Suprapubic skin (tissue), 4 donors: ENCODE measurements around the gene SGPL1. TPM values are rescaled to one million over a fixed set of nuclear protein-coding genes. Genes with fewer than 3 reads are reported as not detected.
A peak's percentile ranks its signal among the peaks of the same experiment; 100 is the strongest.

Source experiments
- DNase-seq, 2 donors: peaks; one replicate each; pipeline ENCODE4 v3.0.0-alpha.2; 2019; ENCODE audit warnings: low spot score in 2 of 2
- H3K27ac ChIP-seq: fragments of 200-600 bp; sonication (generic); one replicate; pipeline ENCODE4 v1.5.1; 2019
- H3K27me3 ChIP-seq: fragments of 200-600 bp; sonication (generic); one replicate; pipeline ENCODE4 v1.5.1; 2019
- H3K36me3 ChIP-seq: fragments of 200-600 bp; sonication (generic); one replicate; pipeline ENCODE4 v1.5.1; 2019
- H3K4me1 ChIP-seq: fragments of 200-600 bp; sonication (generic); one replicate; pipeline ENCODE4 v1.5.1; 2019
- H3K4me3 ChIP-seq: fragments of 200-600 bp; sonication (generic); one replicate; pipeline ENCODE4 v1.5.1; 2019; ENCODE audit warnings: mild to moderate bottlenecking
- H3K9me3 ChIP-seq: fragments of 200-600 bp; sonication (generic); one replicate; pipeline ENCODE4 v1.5.1; 2019
- CTCF ChIP-seq, 2 donors: fragments of 200-600 bp in 1 of 2; fragments of 450-650 bp in 1 of 2; sonication (generic) in 1 of 2; IDR thresholded peaks; one replicate each; pipeline ENCODE4 v1.5.1; 2016 to 2019; ENCODE audit warnings: antibody characterized with exemption in 2 of 2, mild to moderate bottlenecking in 1 of 2, moderate library complexity in 1 of 2
- EP300 ChIP-seq: sonication (generic); formaldehyde crosslinking; IDR thresholded peaks from one replicate; pipeline ENCODE4 v1.6.1; 2017; ENCODE audit warnings: antibody characterized with exemption
- POLR2A ChIP-seq, 2 donors: fragments of 450-650 bp; IDR thresholded peaks; one replicate each; pipeline ENCODE4 v1.6.1; 2017; ENCODE audit warnings: antibody characterized with exemption in 2 of 2, mild to moderate bottlenecking in 2 of 2, moderate library complexity in 2 of 2
- POLR2AphosphoS5 ChIP-seq, 3 donors: sonication (generic); formaldehyde crosslinking; IDR thresholded peaks; one replicate each; pipeline ENCODE4 v1.6.1; 2017; ENCODE audit warnings: antibody characterized with exemption in 3 of 3
- WGBS: methylation state at CpG from one replicate; pipeline ENCODE4 v1.1.5; 2018; 5-methylcytosine and 5-hydroxymethylcytosine counted together
- total RNA-seq, 4 donors: library from RNA; depleted of rRNA; stranded (reverse); fragments of >200 nt; gene quantifications; one replicate each; pipeline ENCODE4 v1.1.0, GENCODE V29; 2016

SGPL1 gene
- total RNA-seq, 4 donors from 2014 or later = 54.4 to 80.1 (median 59.6) TPM

DNA sequence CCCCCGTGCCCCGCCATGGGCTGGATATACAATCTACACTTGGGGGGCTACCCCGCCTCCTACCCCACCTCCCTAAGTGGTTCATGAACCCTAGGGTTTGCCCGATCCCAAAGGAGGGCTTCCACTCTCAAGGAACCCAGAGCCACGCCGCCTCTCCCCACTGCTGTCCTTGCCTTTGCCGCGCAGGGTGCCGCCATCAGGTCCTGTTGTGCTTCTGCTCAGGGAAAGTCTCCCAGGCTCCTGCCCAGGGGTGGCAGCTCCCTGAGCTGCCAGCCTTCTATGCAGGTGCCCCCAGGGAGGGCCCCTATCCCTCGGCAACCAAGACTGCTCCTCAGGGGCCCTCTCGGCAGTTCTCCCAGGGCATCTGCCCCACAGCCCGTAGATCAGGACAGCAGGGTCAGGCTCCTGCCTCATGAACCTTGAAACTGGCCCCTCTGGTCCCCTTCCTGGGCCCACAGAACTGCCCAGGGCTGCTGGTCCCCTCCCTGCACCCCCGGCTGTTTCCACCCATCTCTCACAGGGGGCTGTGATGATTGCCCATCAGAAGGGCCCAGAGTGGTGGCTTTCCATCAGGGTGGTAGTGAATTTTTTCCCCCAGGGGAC is 85.6 kb downstream of the SGPL1 start:
- no peaks in the 10 kb centered on the region for H3K36me3 ChIP-seq
- H3K9me3 ChIP-seq = no peaks in the 10 kb centered on the region
- H3K27ac ChIP-seq = no peak overlapping the region
- H3K27me3 ChIP-seq = peaks cover 8% of the 10 kb centered on the region
- no peaks in the 10 kb centered on the region for H3K4me1 ChIP-seq
- TF ChIP-seq POLR2AphosphoS5 (IDR thresholded peaks at IDR 0.05) (no peak), EP300 (no peak), CTCF (IDR thresholded peaks at IDR 0.05) (no peak), POLR2A (IDR thresholded peaks at IDR 0.05) (no peak)
- no peak overlapping the region for H3K4me3 ChIP-seq
- WGBS = 93% methylated on average over 11 of the region's 13 CpGs
- DNase-seq = peak in 1 of 2 donors; percentile 39

DNA sequence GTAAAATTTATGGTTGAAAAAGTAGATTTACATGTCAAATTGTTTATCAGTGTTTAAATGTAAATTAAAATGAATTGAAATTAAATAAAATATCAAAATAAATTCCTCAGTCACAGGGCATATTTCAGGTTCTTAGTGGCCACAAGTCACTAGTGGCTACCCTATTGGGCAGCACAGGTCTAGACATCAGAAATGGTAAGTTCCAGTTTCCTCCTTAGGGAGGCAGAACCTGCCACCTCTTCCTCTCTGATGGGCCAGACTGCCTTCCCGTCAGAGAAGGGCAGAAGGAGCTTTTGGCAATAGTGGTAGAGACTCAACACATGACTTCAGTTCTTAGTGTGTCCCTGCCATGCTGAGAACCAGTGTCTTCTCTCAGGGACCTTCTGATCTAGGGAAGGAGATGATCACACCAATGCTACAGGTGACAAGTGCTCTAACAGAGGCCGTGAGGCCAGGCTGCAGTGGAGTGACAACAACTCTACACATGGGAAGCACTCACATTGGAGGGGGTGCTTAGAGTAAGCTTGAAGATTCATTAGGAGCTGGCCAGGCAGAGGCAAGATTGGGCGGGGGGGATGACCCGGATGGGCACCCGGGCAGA is 87.0 kb downstream of the SGPL1 start:
- Histone ChIP-seq H3K36me3 (no peaks in the 10 kb centered on the region), H3K27ac (no peak overlapping the region), H3K4me3 (no peak overlapping the region), H3K9me3 (no peaks in the 10 kb centered on the region), H3K4me1 (no peaks in the 10 kb centered on the region), H3K27me3 (peaks cover 8% of the 10 kb centered on the region)
- no peak for DNase-seq
- TF ChIP-seq CTCF (IDR thresholded peaks at IDR 0.05) (no peak), EP300 (no peak), POLR2AphosphoS5 (IDR thresholded peaks at IDR 0.05) (no peak), POLR2A (IDR thresholded peaks at IDR 0.05) (no peak)
- 72% methylated on average over 5 of the region's 5 CpGs for WGBS

DNA sequence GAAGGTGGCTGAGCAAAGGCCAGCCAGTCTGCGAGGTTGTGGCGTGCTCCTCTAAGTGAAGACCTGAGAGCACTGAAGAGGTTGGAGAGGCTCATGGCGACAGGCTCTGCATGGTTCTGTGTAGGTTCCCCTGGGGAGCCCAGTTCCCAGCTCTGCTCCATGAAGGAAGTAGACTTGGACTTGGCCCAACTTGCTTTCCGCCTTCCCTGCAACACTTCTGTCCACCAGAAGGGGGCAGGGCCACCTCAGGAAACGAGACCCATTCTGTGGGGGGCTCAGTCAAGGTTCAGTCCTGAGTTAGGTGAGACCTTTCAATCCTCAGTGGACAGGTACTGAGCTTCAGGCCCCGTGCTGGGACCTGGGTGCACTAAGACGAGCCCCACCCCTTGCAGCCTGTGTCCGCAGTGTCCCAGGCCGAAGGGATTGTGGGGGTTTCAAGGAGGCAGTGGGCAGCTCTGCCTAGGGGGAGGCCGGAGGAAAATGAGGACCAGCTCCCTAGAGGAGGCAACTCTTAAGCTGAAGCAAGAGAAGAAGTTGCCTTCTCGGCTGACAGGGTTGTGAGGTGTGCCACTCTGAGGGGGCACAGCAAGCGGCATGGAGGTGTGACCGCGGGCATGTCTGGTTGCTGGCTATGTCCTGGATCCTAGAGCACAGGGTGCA is 87.6 kb downstream of the SGPL1 start:
- Histone ChIP-seq H3K27me3 (peaks cover 8% of the 10 kb centered on the region), H3K4me3 (no peak overlapping the region), H3K27ac (no peak overlapping the region), H3K36me3 (no peaks in the 10 kb centered on the region), H3K4me1 (no peaks in the 10 kb centered on the region), H3K9me3 (no peaks in the 10 kb centered on the region)
- peak in 1 of 2 donors; percentile 73 for DNase-seq
- 69% methylated on average over 12 of the region's 14 CpGs for WGBS
- TF ChIP-seq CTCF (IDR thresholded peaks at IDR 0.05) = peak; percentile 44 to 85
- TF ChIP-seq EP300 = no peak
- TF ChIP-seq POLR2AphosphoS5 (IDR thresholded peaks at IDR 0.05) = no peak

- peak; percentile 46 to 61 for DNase-seq
These were observed 89.6 kb downstream of the SGPL1 start for GRCh38 chr10:70905071-70906021.

GRCh38 chr10:70906031-70906783 is 90.5 kb downstream of the SGPL1 start:
- Histone ChIP-seq H3K27ac (no peak overlapping the region), H3K27me3 (peaks cover 13% of the 10 kb centered on the region), H3K4me1 (no peaks in the 10 kb centered on the region), H3K36me3 (no peaks in the 10 kb centered on the region), H3K9me3 (no peaks in the 10 kb centered on the region), H3K4me3 (no peak overlapping the region)
- no peak for TF ChIP-seq POLR2A (IDR thresholded peaks at IDR 0.05)
- TF ChIP-seq EP300 = no peak
- TF ChIP-seq CTCF (IDR thresholded peaks at IDR 0.05) = no peak
- no peak for TF ChIP-seq POLR2AphosphoS5 (IDR thresholded peaks at IDR 0.05)
- peak in 1 of 2 donors; percentile 43 for DNase-seq
- 84% methylated on average over 4 of the region's 5 CpGs for WGBS

More at GRCh38 chr10:70905071-70906021, 89.6 kb downstream of the SGPL1 start:
- Histone ChIP-seq H3K9me3 (no peaks in the 10 kb centered on the region), H3K4me1 (no peaks in the 10 kb centered on the region), H3K27ac (no peak overlapping the region), H3K4me3 (no peak overlapping the region), H3K36me3 (no peaks in the 10 kb centered on the region), H3K27me3 (peaks cover 8% of the 10 kb centered on the region)
- no peak for TF ChIP-seq POLR2A (IDR thresholded peaks at IDR 0.05)
- no peak for TF ChIP-seq EP300
- 80% methylated on average over 23 of the region's 27 CpGs for WGBS
